Right cardiac atrium (tissue), 5 donors: ENCODE data around the gene SMARCA4. TPM values are rescaled to one million over a fixed set of nuclear protein-coding genes. Genes with fewer than 3 reads are reported as not detected.
"Not testable (repeated sequence)": the region's sequence is repeated elsewhere in the genome, so short reads cannot be mapped to it uniquely, and the experiment has no call there.

Experiments used
- ATAC-seq, 2 donors: fragments of 200-7000 bp; cut with Tn5 transposase; one replicate each; pipeline versions ENCODE4 v1.8.0 to v1.9.1; 2020; ENCODE audit warnings: moderate library complexity in 2 of 2, mild to moderate bottlenecking in 1 of 2
- DNase-seq, 3 donors: peaks; one replicate each; pipeline ENCODE4 v3.0.0-alpha.2; 2020
- H3K27ac ChIP-seq: one replicate; pipeline ENCODE4 v1.5.1; 2013; ENCODE audit warnings: mild to moderate bottlenecking, low read length, control low read depth, moderate library complexity
- H3K27me3 ChIP-seq: one replicate; pipeline ENCODE4 v1.6.1; 2013; ENCODE audit not compliant: control insufficient read depth, insufficient read depth
- H3K4me1 ChIP-seq: one replicate; pipeline ENCODE4 v1.6.1; 2013; ENCODE audit warnings: low read length; ENCODE audit not compliant: control insufficient read depth, insufficient read depth
- H3K4me3 ChIP-seq: one replicate; pipeline ENCODE4 v1.5.1; 2013; ENCODE audit warnings: low read length, control low read depth
- H3K9me3 ChIP-seq: one replicate; pipeline ENCODE4 v1.6.1; 2013; ENCODE audit warnings: low read length; ENCODE audit not compliant: control insufficient read depth
- WGBS: extraction: QIAGEN DNeasy Blood & Tissue Kit; methylation state at CpG from one replicate; pipeline ENCODE4 v1.1.7; 2013; 5-methylcytosine and 5-hydroxymethylcytosine counted together
- intact Hi-C, 4 donors: fragments of 100-400 bp; cut with DNase I; formaldehyde crosslinking; loops; one replicate each; pipeline versions ENCODE4 v1.11.0 to v1.14.0; 2022 to 2023
- polyA plus RNA-seq: library from polyadenylated mRNA; stranded (reverse); fragments of 200-250 nt; gene quantifications from one replicate; pipeline ENCODE4 v1.2.3, GENCODE V29; 2013
- total RNA-seq, 4 donors: library from RNA; stranded (reverse); fragmentation: NEBNext Ultra II Directional; extraction: Animal tissue kit (Norgen Biotek cat#: 25700); gene quantifications; one replicate each; pipeline ENCODE4 v1.2.1, GENCODE V29; 2021
- donor health status: healthy with polysubstance abuse.
- donor health status: DM: no; HTN: yes; CAD: no.
- donor health status: DM: no; HTN: no; CAD: no.
- donor health status: DM: no; HTN: yes; CAD: no; lungs with severe emphysema.
- donor health status: DM: yes; HTN: yes; CAD: no.

SMARCA4 gene
- total and polyA plus RNA-seq, 5 donors, result 33.1 to 49.6 (median 44.4) TPM

- no peaks in the 10 kb centered on the region for H3K4me1 ChIP-seq
- H3K27me3 ChIP-seq, result no peaks in the 10 kb centered on the region
- WGBS, result 96% methylated on average over 9 of the region's 9 CpGs
- H3K27ac ChIP-seq, result no peak overlapping the region
- DNase-seq (no peak), ATAC-seq (no peak)
- no peaks in the 10 kb centered on the region for H3K9me3 ChIP-seq
- intact Hi-C loops, result no loop called here
- H3K4me3 ChIP-seq, result no peak overlapping the region
These were observed 112.7 kb downstream of the SMARCA4 start for GRCh38 chr19:11073568-11073967.

GRCh38 chr19:11076792-11077191 lies 116.0 kb downstream of the SMARCA4 start:
- H3K9me3 ChIP-seq, H3K27ac ChIP-seq, DNase-seq, H3K27me3 ChIP-seq, H3K4me3 ChIP-seq, H3K4me1 ChIP-seq, intact Hi-C loops, ATAC-seq: not testable (repeated sequence)
- WGBS, result 94% methylated on average over 9 of the region's 9 CpGs

- DNase-seq (no peak), ATAC-seq (no peak)
- Histone ChIP-seq H3K27me3 (no peaks in the 10 kb centered on the region), H3K27ac (no peak overlapping the region), H3K4me3 (no peak overlapping the region), H3K4me1 (no peaks in the 10 kb centered on the region), H3K9me3 (no peaks in the 10 kb centered on the region)
- intact Hi-C loops, result no loop called here
- 94% methylated on average over 11 of the region's 11 CpGs for WGBS
These were observed 118.1 kb downstream of the SMARCA4 start for GRCh38 chr19:11078893-11079292.

- no peaks in the 10 kb centered on the region for H3K9me3 ChIP-seq
- no peaks in the 10 kb centered on the region for H3K27me3 ChIP-seq
- WGBS, result 88% methylated on average over 9 of the region's 9 CpGs
- intact Hi-C loops, result no loop called here
- DNase-seq (no peak), ATAC-seq (no peak)
- peaks cover under 1% of the 10 kb centered on the region for H3K4me1 ChIP-seq
- no peak overlapping the region for H3K4me3 ChIP-seq
- no peak overlapping the region for H3K27ac ChIP-seq
These were observed 119.2 kb downstream of the SMARCA4 start for GRCh38 chr19:11079999-11080398.

GRCh38 chr19:11087870-11088505 lies 127.2 kb downstream of the SMARCA4 start:
- DNase-seq (peak in 1 of 3 donors; percentile 9), ATAC-seq (no peak)
- 75% methylated on average over 4 of the region's 4 CpGs for WGBS
- intact Hi-C loops, result no loop called here
- Histone ChIP-seq H3K9me3 (no peaks in the 10 kb centered on the region), H3K4me1 (peaks cover 5% of the 10 kb centered on the region), H3K27ac (peak overlapping the region; percentile 77), H3K4me3 (no peak overlapping the region), H3K27me3 (no peaks in the 10 kb centered on the region)

- Histone ChIP-seq H3K27ac (peak overlapping the region; percentile 98), H3K9me3 (no peaks in the 10 kb centered on the region), H3K4me1 (peaks cover 7% of the 10 kb centered on the region), H3K4me3 (peak overlapping the region; percentile 73), H3K27me3 (no peaks in the 10 kb centered on the region)
- intact Hi-C loops, result no loop called here
- ATAC-seq (peak in 1 of 2 donors; percentile 3), DNase-seq (peak; percentile 67 to 83 (median 81))
- WGBS, result 22% methylated on average over 11 of the region's 11 CpGs
These were observed 127.8 kb downstream of the SMARCA4 start for GRCh38 chr19:11088506-11089253.

GRCh38 chr19:11089254-11090013 lies 128.6 kb downstream of the SMARCA4 start, which contains the start of gene LDLR:
TSS of gene LDLR (plus strand) at chr19:11089463. CDS start at chr19:11089549, 86 bp downstream.
- Histone ChIP-seq H3K4me1 (peaks cover 8% of the 10 kb centered on the region), H3K27ac (peak within 1 kb of the TSS; percentile 98), H3K4me3 (peak within 1 kb of the TSS; percentile 73), H3K9me3 (no peaks in the 10 kb centered on the region), H3K27me3 (no peaks in the 10 kb centered on the region)
- WGBS, result under 1% methylated on average over 43 of the region's 43 CpGs
- DNase-seq, result peak; percentile 92 to 94 (median 93)
- peak; percentile 69 to 81 for ATAC-seq
- intact Hi-C loops, result no loop called here

GRCh38 chr19:11090014-11090263 lies 129.1 kb downstream of the SMARCA4 start:
- WGBS, result under 1% methylated on average over 15 of the region's 15 CpGs
- intact Hi-C loops, H3K9me3 ChIP-seq, ATAC-seq, H3K4me1 ChIP-seq, H3K27me3 ChIP-seq, DNase-seq: not testable (repeated sequence)
- peak overlapping the region; percentile 73 for H3K4me3 ChIP-seq
- peak overlapping the region; percentile 98 for H3K27ac ChIP-seq

- Histone ChIP-seq H3K9me3 (no peaks in the 10 kb centered on the region), H3K4me3 (peak overlapping the region; percentile 73), H3K4me1 (peaks cover 5% of the 10 kb centered on the region), H3K27me3 (no peaks in the 10 kb centered on the region), H3K27ac (peak overlapping the region; percentile 98)
- DNase-seq, result peak; percentile 99
- peak; percentile 92 to 93 for ATAC-seq
- intact Hi-C loops, result no loop called here
- under 1% methylated on average over 64 of the region's 64 CpGs for WGBS
These were observed 129.6 kb downstream of the SMARCA4 start for GRCh38 chr19:11090264-11090996.

GRCh38 chr19:11090997-11091702 lies 130.3 kb downstream of the SMARCA4 start:
- peaks cover 9% of the 10 kb centered on the region for H3K4me1 ChIP-seq
- no peaks in the 10 kb centered on the region for H3K9me3 ChIP-seq
- DNase-seq (peak in 1 of 3 donors; percentile 63), ATAC-seq (no peak)
- H3K4me3 ChIP-seq, result peak overlapping the region; percentile 53
- 32% methylated on average over 11 of the region's 11 CpGs for WGBS
- no peaks in the 10 kb centered on the region for H3K27me3 ChIP-seq
- H3K27ac ChIP-seq, result peak overlapping the region; percentile 95
- intact Hi-C loops, result no loop called here
